HG02885 (cell line): Measurements from ENCODE around the gene ITPRIP.

Source experiments
- ATAC-seq: cut with Tn5 transposase; IDR thresholded peaks from one replicate; pipeline ENCODE4 v1.9.1; 2021; ENCODE audit warnings: mild to moderate bottlenecking; ENCODE audit not compliant: unreplicated experiment, poor library complexity

ITPRIP gene

DNA sequence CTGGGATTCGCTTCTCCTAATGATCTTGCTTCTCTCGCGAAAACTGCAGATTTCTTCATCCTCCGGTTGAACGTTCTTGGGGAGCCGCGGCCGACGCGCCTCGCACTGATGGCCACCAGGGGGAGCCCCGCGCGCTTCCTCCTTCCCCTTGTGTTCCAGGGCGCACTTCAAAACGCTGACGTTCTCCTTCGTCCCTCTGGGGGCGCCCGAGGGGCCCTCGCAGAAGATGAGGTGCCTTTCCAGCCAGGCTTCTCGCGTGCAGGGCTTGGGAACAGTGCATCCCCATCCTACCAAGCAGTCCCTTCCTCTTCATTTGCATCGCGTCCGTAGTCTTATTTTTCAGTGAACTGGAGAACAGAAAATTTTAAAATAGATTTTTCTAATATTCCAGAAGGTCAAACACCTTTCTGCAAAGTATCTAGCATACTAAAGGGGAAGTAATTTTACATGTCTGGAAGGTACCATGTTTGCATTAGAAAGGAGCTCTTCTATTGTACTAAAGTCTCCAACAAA lies 46.8 kb downstream of the ITPRIP start:
- peak; percentile 100 for ATAC-seq

DNA sequence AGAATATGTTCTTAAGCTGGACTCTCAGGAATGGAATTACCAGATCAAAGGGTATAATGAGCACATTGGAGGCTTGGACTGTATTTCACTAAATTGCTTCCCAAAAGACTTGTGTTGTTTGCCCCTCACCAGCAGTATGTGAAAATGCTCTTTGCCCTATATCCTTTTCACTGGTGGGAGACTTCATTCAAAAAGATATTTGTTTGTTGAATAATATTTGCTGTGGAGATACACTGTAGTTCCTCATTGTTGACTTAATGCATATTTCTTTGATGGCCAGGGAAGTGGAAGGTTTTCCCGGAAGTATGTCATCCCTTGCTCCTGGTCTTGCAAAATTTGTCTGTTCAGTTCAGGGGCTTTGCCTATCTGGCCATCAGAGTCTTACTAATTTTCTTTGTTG lies 49.9 kb downstream of the ITPRIP start:
- ATAC-seq, result no peak

- no peak for ATAC-seq
Observed at GRCh38 chr10:104286939-104287338, 51.3 kb downstream of the ITPRIP start.

- ATAC-seq, result no peak
Observed at GRCh38 chr10:104284846-104285245, 53.4 kb downstream of the ITPRIP start.

- ATAC-seq, result no peak
Observed at GRCh38 chr10:104281694-104282093, 56.6 kb downstream of the ITPRIP start.

- ATAC-seq, result no peak
Observed at GRCh38 chr10:104279550-104280259, 58.6 kb downstream of the ITPRIP start.

- ATAC-seq, result no peak
Observed at GRCh38 chr10:104277785-104278184, 60.5 kb downstream of the ITPRIP start.

DNA sequence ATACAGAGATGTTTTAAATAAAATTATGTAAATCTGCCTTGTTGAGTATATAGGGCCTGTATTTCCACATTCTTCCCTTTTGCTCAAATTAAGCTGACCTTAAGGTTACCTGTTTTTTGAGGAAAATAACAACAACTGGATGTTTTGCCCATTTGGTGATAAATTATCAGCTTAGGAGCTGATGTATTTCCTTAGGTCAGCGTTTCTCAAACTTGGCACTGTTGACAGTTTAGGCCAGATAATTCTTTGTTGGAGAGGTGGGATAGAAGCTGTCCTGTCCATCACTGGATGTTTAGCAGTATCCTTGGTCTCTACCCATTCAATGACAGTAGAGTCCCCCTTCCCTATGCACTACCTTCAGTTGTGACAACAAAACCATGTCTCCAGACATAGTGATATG lies 62.1 kb downstream of the ITPRIP start:
- no peak for ATAC-seq

DNA sequence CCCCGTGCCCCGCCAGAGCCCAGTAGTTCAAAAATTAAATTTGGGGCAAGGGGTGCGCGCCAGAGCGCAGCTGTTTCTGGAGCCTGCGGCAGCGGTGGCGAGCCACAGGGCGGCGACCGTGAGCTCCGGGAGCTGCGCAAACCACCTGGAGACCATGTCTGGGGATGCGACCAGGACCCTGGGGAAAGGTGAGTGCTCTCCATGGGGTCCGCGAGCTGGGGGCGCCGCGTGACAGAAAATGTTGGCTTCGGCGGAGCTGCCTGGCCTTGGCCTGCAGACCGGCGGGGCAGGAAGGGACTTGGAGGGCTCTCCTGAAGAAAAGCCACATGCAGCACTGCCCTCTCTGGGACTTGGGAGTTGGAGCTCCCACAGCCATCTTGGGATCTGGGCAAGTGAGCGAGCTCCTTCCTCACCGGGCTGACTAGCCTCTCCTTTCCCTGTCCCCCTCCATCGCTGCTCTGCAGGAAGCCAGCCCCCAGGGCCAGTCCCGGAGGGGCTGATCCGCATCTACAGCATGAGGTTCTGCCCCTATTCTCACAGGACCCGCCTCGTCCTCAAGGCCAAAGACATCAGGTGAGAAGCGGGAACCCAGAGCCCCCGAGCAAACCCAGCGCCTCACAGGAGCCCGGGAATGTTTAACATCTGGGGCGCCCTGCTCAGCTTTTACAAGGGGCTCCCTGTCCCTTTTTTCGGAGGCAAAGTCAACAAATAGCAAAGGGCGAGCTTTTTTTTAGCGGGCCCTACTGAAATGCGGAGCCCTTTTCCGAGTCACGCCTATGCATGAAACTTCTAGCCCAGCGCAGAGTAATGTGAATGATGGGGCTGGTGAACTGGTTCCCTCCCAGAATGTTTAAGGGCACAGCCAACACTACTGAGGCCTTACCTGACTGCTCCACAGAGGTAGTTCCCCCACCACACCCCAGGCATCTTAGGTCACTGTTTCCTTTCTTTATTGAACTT lies 63.2 kb downstream of the ITPRIP start:
- peak; percentile 90 for ATAC-seq

DNA sequence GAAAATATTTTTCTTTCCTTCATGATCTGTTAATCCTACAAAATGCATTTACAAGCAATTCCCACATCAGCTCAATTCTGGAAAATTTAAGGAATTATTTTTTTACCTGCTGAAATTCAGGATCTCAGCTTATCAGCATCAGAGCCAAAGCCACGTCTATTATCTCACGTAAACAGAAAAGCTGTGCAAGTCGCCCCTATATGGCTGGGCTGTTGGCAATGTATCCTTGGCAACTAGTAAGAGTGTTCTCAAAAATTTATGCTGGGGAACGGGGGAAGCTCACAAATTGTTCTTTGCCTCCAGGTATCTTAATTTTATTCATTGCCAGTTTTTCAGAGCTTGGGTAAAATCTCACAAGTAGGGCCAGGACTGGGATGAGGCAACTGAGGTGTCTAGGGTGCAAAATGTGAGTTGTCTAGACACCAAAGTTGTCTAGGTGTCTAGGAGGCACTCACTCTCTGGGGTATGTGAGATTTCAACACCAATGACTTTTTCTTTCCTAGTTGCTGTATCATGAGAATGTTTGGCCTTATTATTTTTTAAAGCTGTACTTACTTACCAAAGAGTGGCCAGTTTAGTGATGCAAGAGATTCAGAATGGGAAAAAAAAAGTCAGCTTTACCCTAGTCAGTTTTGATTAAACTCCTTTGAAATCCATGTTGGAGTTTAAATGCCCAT lies 64.2 kb downstream of the ITPRIP start:
- no peak for ATAC-seq

DNA sequence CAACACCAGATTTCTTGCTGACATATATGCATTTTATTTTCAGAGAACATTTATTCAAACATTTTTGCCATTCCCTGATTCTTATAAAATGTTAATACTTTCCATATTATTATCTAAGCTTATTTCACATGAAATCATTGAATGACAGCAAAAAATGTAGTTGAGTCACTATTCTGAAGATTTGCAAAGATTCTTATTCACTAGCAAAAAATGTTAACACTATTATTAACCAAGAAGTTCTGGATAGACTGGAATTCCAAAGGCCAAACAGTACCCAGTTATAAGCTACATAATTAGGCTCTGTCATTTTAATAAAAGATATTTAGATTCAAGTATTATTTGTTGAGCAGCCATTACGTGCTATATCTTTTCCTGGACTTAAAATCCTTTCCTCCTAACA lies 65.0 kb downstream of the ITPRIP start:
- no peak for ATAC-seq

DNA sequence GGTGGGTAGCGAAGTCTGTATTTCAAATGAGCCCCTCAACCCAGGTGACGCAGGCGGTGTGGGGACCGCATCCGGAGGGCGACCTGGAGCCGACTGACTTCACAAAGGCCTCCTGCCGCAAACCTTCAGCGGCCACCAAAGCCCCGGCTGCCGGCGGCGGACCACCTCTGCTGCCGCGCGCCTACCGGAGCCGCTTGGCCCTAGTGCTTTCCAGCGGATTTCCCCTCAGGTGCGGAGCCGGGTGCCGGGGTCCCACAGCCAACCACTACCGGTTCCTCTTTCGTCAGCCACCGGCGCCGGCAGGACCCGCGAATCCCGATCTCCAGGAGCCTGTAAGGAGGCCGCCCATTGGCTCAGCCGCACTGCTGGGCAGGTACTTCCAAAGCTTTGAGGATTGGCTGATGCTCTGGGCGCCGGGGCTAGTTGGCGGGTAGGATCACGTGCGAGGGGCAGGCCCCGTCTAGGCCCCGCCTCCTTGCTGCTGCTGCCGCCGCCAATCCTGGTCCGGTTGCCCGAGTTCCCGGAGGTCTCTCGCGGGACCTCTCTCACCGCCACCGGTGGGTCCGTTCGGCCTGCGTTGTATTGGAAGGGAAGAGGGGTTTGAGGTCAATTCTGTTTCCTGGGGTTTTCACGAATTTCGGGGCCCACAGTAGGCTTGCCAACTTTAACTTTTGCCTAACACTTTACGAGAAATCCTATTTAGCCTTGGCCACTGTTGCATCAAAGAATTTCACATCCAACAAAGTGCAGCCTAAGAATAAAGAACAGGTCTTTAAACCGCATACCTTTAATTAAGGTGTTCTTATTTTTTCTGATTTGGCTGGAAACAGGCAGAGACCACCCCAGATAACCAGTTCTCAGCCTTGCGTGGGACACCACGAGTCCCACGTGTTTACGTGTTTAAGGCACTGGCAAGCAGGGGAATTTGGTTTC lies 69.3 kb downstream of the ITPRIP start, which contains the start of gene GSTO2:
Gene GSTO2, plus strand, starts transcription at position 472 of the 933 bp plus-strand sequence. CDS start 5,732 bp downstream, outside the sequence.
- ATAC-seq, result peak; percentile 99

GRCh38 chr10:104268405-104268712 lies 69.9 kb downstream of the ITPRIP start:
- no peak for ATAC-seq

GRCh38 chr10:104267721-104268404 lies 70.4 kb downstream of the ITPRIP start:
- no peak for ATAC-seq

- no peak for ATAC-seq
Observed at GRCh38 chr10:104264783-104265182, 73.5 kb downstream of the ITPRIP start.

GRCh38 chr10:104262055-104262454 lies 76.2 kb downstream of the ITPRIP start:
- no peak for ATAC-seq

GRCh38 chr10:104260775-104261115 lies 77.5 kb downstream of the ITPRIP start:
- ATAC-seq, result no peak

- ATAC-seq, result no peak
Observed at GRCh38 chr10:104259999-104260774, 78.1 kb downstream of the ITPRIP start.
